Measurements from ENCODE around the gene SPINT3.

The SPINT3 gene, protein sequence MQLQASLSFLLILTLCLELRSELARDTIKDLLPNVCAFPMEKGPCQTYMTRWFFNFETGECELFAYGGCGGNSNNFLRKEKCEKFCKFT

DNA sequence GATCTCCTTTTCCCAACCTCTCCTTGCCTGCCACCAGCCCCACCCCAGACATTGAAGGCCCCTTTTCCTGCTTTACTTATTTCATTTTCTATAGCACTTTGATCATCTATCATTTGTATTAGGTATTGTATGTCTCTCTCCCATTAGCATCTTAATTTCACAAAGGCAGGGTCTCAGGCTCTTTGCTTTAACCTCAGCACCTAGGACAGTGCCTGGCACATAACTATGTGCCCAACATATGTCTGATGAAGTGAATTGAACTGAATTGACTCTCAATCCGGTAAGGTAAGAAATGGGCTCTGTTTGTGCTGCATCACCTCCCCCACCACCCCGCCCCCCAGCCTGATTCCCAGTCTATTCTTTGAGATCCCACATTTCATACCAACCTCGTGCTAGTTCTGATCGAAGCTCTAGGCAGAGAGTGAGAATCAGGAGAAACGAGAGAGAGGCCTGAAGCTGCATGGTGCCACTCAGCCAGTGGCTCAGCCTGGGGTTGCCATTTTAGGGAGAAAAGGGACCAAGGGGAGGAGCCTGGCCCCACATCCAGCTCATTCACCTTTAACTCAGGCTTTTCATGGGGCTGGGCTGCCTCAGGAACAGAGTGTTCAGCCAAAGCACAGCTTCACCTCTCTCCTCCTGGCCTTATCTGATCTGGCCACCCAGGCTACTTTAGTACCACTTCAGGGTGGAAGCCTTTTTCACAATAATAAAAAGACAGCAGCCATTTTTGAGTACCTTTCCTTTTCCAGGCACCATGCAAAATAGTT, at the start of gene SPINT3:
Gene SPINT3 (minus strand): TSS at position 476 of the 767 bp plus-strand sequence. CDS start 14 bp downstream, at position 462.
- no peak within 1 kb of the TSS for H3K4me3 ChIP-seq (ENCODE audit: low read depth, low read length)

DNA sequence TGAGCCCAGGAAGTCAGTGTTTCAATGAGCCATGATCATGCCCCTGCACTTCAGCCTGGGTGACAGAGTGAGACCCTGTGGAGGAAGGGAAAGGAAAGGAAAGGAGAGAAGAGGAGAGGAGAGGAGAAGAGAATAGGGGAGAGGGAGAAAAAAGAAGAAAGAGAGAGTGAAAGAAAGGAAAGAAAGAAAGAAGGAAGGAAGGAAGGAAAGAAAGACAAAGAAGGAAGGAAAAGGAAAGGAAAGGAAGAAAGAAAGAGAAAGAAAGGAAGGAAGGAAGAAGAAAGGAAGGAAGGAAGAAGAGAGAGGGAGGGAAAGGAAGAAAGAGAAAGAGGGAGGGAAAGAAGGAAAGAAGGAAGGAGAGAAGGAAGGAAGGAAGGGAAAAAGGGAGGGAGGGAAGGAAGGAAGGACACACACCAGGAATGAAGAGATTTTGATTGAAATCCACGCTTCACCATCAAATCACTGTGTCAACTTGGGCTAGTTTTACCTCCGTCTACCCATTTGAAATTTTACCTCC, 49.4 kb upstream of the SPINT3 start:
- no peak overlapping the region for H3K4me3 ChIP-seq (ENCODE audit: low read depth, low read length)

DNA sequence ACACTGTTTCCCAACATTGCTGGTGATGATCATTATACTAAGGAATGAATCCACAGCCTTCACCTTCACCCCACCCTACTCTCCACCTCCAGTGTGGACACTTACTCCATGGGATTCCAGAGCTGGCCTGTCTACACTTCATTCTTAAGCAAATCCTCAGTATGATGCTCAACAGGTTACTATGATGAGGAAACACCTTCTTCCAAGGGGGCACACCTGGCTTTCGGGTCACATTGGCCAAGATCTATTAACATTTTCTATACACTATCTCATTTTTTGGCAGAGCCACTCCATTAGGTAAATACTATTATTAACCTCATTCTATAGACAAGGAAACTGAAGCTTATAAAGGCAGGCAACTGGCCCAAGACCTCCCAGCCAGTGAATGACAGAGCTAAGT, 39.8 kb upstream of the SPINT3 start:
- H3K4me3 ChIP-seq (ENCODE audit: low read depth, low read length) = no peak overlapping the region

DNA sequence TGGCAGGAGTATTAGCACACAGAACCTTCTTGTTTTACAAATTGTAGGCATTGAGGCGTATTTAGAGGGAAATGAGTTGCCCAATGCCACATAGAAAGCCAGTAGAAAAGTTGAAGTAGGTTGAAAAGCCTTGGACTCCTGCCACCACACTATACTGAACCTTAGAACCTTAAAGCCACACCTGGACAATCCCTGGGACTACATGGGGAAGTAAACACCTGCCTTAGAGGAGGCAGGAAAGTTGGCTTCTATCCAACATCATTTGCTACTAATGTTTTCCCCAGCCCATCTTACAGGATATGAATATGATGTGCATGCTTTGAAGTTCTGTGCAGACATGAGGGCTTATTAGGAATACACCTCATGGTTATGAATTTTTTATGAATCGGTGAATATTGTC, 37.0 kb upstream of the SPINT3 start:
- H3K4me3 ChIP-seq (ENCODE audit: low read depth, low read length) = no peak overlapping the region

DNA sequence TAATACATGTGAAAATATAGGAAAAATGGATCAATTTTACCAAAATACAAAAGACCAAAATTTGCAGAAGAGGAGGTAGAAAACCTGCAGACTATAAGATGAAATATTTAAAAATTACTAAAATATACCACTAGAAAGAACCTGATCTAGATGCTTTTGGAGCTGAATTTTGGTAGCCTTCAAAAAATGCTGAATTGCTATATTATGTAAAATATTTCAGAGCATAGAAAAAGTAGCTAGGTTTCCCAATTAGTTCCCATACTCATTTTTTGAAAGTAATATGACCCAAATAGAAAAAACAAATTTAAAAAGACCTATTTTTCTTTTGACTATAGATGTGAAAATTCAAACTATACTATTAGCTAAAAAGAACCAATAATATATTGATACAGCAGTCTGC, 35.3 kb upstream of the SPINT3 start:
- H3K4me3 ChIP-seq (ENCODE audit: low read depth, low read length) = no peak overlapping the region

DNA sequence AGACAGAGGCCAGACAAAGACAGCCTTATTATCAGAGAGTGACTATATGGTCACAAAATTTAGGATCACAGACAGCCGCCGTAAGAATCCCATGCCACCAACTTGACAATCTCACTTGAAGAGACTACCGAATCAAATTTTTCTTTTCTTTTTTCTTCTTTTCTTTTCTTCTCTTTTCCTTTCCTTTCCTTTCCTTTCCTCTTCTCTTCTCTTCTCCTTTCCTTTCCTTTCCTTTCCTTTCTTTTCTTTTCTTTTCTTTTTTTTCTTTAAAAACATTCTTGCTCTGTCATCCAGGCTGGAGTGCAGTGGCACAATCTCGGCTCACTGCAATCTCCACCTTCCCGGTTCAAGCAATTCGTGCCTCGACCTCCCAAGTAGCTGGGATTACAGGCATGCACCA, 33.0 kb upstream of the SPINT3 start:
- no peak overlapping the region for H3K4me3 ChIP-seq (ENCODE audit: low read depth, low read length)

DNA sequence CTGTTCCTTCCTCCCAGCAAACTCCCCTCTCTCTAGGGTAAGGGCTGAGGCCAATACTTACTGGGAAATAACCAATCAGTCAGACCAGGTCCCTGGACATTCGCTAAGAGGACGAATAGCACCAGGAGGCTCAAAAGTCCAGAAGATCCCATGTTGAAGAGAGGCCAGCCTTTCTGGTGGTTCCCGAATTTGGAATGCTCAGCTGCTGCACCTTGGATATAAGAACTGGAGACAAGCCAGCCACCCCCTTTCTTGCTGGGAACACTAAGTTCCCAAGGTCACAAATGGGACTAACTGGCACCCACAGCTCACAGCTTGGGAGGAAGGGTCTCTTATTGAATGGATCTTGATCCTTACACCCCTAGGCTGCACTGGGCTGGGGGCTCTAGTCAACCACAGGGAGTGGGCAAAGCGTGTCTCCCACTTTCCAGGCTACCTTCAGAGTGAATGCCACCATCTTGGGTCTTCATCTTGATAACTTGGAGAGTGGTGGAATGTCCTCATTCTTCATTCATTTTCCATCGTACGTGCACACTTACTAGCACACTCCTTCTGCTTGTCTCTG, 31.9 kb upstream of the SPINT3 start, which contains the start of gene EPPIN:
Gene EPPIN (minus strand): TSS at position 196 of the 565 bp plus-strand sequence. CDS start 44 bp downstream, at position 152.
- H3K4me3 ChIP-seq (ENCODE audit: low read depth, low read length) = no peak within 1 kb of the TSS

DNA sequence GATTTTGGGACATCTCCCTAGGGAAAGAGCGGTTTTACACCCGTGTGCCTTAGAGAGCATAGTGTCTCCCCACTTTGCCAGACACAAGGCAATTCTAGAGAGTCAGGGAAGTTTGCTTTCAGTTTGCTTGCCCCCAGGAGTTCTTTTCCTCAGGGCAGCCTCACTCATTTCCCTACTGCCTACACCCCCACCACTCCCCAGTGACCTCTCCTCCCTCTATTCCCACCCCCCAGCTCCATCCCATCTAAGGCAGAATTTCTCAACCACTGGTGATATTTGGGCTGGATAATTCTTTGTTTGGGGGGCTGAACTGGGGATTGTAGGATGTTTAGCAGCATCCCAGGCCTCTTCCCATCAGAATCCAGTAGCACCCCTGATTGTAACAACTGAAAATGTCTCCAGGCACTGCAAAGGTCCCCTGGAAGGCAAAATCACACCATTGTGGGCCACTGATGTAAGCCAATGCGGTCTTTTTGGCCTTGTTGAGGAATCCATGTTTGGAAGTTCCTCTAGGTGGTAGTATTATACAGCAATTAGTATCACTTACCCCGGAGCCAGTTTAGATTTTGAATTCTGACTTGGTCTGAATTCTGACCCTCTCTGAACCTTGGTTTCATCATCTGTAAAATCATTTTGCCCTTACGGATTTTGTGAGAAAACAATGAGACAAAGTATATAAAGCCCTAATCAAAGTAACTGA, 30.5 kb upstream of the SPINT3 start:
- no peak overlapping the region for H3K4me3 ChIP-seq (ENCODE audit: low read depth, low read length)

DNA sequence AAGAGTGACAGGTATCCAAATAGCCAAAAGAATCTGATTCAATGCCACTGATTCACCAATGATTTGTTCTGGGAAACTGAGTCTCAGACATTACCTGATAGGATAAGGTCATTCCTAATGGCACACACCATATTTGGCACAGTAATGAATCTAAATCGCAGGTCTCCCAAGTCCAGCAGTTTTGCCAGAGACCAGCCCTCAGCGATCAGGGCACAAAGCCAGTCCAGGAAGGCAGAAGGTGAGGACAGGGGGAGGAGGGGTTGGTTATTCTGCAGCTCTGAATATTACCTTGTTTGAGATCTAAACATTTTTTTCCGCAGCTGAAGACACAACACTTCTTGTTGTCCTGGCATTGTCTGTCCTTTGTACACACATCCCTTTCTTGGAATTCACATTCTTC, 29.9 kb upstream of the SPINT3 start:
- H3K4me3 ChIP-seq (ENCODE audit: low read depth, low read length) = no peak overlapping the region

DNA sequence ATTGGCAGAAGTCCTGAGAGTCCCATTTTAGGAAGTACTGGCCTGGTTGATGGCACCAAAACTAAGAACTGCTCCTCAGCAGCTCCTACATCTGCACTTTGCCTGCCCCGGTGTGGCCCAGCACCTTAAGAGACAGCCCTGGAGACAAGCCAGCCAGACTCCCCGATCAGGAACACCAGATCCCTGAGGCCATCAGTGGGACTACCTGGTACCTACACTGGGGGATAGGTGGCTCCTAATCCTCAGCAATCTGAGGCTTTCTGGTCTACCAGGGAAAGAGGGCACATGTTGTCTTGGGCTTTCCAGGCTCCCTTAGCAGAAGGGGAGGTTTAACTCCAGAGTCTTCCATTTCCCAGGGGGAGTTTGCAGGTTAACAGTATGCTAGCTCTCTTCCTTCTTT, 24.0 kb upstream of the SPINT3 start, which contains the start of gene WFDC6:
Gene WFDC6 (minus strand): TSS at position 101 of the 400 bp plus-strand sequence. CDS start 75 bp downstream, at position 26.
- no peak within 1 kb of the TSS for H3K4me3 ChIP-seq (ENCODE audit: low read depth, low read length)

DNA sequence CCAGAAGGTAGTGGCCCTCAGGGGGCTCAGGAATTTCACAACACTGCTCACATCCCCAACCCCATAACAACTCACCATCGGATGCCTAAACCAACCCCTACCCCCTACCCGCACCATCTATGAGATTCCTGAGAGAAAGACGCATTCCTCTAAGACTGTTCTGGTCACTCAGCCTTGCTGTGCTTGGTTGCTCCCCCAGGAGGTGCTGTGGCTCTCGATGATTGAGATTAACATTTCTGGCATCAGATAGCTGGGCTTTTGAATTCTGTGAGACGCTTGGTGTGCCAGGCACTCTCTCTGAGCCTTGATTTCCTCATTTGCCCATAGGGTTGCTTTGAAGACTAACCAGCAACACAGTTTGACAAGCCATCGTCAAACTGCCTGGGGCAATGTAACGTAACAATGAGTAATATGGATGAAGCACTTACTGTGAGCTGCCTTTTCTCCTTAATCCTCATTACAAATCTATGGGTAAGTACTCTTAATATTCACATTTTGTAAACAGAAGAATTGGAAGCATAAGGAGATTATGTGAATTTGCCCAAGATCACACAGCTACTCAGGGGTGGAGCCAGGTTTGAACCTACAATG, 22.9 kb upstream of the SPINT3 start:
- H3K4me3 ChIP-seq (ENCODE audit: low read depth, low read length) = no peak overlapping the region

DNA sequence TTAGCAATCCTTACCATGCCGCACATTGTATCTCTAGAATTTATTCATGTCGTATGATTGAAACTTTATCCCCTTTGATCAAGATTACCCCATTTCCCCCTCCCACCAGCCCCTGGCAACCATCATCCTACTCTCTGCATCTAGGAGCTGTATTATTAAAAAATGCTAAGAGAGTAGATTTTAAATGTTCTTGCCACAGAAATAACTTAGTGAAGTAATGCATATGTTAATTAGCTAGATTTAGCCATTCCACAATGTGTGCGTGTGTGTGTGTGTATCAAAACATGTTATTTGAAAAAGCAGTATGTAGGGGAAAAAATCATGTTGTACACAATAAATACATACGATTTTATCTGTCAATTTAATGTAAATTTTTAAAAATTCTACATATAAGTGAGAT, 11.9 kb upstream of the SPINT3 start:
- H3K4me3 ChIP-seq (ENCODE audit: low read depth, low read length) = no peak overlapping the region

DNA sequence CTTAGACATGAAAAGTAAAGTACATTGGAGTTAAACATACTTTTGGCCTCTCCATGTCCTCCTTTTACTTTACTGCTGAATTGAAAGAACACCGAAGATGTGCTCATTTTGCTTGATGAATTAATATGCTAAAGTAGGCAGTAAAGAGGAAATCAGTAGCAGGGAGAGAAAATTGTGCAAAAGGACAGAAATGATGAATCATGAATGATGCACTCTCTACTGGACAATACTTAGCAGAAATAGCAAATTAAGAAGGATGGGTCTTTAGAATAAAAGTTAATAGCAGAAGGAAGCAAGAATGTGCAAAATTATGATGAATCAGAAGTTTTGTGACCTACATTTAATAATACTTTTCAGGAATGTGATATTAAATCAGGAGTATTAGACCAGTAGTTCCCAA, 8.4 kb upstream of the SPINT3 start:
- H3K4me3 ChIP-seq (ENCODE audit: low read depth, low read length) = no peak overlapping the region

DNA sequence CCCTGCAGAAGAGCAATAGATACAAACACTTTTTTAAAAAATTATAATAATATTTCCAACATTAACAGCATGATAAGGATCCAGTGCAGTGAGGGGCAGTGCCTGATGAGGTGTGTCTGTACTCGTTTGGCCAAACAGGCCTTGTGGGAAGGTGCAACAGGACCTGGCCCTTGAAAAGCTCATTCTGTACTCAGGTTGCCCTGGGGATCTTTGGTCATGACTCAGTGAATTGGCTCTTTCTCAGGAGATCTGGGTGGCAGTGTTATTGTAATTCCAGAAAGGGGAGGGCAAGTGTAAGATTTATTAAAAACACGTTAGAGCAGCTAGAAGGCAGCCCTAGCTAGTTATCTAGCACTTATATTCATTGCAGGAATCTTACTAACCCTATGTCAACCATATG, 2.9 kb upstream of the SPINT3 start:
- H3K4me3 ChIP-seq (ENCODE audit: low read depth, low read length) = no peak overlapping the region

DNA sequence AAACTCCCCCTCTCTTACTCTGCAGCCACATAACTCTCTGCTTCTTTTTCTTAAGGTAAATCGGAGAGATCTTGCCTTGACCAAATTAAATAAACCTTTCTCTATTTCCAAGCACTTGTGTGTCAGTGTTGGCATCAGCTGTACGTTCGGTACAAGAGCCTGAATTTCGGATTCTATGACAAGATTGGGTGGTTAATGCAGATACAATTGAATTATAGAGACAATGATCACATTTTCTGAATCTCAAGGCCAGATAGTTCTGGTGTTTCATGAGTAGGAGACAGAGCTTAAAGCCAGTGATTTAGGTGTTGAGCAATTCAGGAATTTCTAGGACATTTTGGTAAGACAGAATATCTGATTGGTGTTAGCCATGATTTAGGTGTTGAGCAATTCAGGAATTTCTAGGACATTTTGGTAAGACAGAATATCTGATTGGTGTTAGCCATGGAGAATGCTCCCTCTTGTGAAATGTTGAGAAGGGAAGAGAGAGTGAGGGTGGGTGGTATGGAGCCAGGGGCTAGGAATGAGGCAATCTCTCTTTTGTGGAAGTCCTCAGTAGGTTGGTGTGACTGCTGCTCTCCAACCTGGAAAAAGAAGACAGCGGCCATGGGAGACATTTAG, 5.1 kb downstream of the SPINT3 start:
- H3K4me3 ChIP-seq (ENCODE audit: low read depth, low read length) = no peak overlapping the region

DNA sequence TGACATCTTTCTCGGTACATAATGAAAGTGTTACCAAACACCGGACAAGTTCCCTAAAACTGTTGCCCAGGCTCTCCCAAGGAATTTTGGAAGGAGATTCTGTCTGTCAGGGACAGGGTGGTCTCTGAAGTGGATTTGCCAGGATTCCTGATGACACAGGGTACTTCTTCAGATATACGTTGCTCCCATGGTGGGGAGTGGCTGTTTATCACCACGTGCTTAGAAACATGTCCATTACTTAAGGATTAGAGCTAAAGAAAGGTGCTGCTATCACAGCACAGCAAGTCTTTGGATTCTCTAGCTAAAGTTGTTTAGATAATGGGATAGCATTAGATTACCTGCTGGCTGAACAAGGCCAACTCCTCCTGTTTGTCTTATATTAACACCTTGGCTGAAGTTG, 6.3 kb downstream of the SPINT3 start:
- no peak overlapping the region for H3K4me3 ChIP-seq (ENCODE audit: low read depth, low read length)

DNA sequence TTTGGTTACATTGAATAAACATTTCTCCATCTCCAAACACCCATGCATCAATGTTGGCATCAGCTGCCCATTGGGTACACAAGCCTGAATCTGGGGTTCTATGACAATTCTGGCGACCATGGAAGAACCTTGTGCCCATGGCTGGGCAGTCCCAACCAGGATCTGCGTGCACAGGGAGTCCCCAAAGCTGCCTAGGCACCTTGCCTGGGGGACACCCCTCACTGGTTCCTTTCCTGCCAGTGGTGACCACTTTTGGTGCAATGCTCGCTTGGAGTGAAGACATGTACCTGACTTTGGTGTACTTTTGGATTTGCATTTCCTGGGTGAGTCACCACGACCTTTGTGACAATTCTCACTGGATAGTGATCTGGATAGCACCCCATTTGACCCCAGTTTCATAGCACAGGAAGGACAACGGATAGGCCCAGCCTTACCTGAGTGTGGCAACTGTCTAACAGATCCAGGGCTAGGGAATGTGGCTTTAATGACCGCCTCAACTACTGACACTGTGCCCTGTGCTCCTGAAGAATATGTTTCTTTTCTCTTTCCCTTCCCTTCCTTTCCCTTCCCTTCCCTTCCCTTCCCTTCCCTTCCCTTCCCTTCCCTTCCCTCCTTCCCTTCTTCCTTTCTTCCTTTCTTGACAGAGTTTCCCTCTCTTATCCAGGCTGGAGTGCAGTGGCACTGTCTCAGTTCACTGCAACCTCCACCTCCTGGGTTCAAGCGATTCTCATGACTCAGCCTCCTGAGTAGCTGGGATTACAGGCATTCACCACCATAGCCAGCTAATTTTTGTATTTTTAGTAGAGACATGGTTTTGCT, 7.1 kb downstream of the SPINT3 start:
- H3K4me3 ChIP-seq (ENCODE audit: low read depth, low read length) = no peak overlapping the region

DNA sequence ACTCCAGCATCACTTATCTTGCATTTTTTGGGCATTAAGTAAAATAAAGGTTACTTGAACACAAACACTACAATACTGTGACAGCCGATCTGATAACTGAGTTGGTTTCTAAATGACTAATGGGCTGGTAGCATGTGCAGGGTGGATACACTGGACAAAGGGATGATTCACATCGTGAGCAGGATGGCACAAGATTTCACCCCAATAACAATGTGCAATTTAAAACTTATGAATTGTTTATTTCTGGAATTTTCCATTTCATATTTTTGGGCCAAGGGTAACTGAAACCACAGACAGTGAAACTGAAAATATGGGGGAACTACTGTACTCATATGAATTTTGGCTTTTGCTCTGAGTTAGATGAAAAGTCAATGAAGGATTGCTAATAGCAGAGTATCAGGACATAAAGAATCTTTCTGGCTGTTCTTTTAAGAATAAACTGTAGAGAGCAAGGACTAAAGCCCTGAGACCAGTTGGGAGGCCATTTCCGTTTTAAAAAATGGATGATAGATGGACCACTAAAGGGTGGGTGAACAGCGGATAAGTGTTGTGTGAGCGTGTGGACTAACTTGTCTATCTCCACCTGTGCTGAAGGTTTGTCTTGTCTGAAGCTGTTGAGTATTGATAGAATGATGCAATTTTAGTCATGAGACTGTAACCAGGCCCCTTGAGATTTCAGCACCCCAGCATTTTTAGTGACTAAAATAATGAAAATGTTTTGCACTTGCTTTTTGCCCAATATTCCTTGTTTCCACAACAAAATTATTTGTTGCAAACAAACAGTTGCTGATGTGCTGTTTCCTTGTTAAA, 8.2 kb downstream of the SPINT3 start:
- H3K4me3 ChIP-seq (ENCODE audit: low read depth, low read length) = no peak overlapping the region

DNA sequence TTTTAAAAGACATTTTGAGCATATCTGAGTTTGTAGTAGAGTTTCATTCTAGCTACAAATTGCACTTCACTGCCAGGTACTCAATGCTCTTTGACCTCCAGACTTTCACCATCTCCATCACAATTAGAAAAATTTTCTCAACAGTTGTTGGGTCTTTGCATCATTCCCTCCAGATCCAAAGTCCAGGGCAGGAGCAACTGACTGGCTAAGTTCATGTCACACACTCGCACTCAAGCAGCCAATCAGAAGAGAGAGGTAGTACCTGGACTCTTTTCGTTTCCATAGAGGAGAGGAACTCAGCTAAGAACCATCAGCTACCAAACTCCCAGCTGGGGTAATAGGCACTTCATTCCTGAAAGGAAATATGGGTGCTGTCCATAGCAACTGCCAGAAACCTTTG, 9.0 kb downstream of the SPINT3 start:
- H3K4me3 ChIP-seq (ENCODE audit: low read depth, low read length) = no peak overlapping the region

All from iPS-11a (cell line).